GM10248 (cell line): ENCODE measurements around the gene NUB1.

ENCODE experiments used
- CTCF ChIA-PET: fragments of 300-600 bp; sonication (Branson Sonifier 250); formaldehyde crosslinking; extraction: SDS; loops from one replicate; lab custom pipeline; 2021; ENCODE audit warnings: antibody characterized with exemption; lab: Yijun Ruan, JAX
- POLR2A ChIA-PET: fragments of 350-650 bp; sonication (Branson Sonifier 250); formaldehyde crosslinking; extraction: SDS; loops from one replicate; lab custom pipeline; 2020; ENCODE audit warnings: antibody characterized with exemption; lab: Yijun Ruan, JAX
- DNase-seq: peaks from one replicate; pipeline ENCODE4 v3.0.0; 2012; ENCODE audit errors: extremely low spot score
- TF ChIP-seq, protein P1 (sequence below): IDR thresholded peaks from 2 replicates; pipeline ENCODE4 v1.5.1; 2012; ENCODE audit warnings: mild to moderate bottlenecking, low read depth; ENCODE audit errors: extremely low read depth, missing control alignments, control extremely low read depth

NUB1 gene

DNA sequence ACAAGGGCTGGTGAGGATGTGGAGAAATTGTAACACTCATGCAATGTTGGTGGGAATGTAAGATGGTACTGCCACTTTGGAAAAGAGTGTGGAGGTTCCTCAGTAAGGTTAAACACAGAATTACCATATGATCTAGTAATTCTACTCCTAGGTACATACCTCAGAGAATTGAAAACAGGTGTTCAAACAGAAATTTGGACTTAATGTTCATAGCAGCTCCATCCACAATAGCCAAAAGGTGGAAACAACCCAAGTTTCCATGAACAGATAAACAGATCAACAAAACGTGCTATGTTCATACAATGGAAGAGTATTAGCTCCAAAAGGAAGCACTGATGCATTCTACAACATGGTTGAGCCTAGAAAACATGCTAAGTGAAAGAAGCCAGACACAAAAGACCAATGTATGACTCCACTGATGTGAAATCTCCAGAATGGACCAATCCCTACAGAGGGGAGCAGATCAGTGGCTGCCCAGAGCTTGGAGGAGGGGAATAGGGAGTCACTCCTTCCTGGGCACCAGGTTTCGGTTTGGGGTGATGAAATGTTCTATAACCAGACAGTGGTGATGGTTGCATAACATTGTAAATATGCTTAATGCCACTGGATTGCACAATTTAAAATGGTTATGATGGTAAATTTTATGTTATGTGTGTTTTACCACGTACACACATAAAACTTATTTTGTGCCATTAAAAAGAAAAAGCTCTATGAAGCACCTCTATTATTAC lies 73.9 kb downstream of the NUB1 start:
- POLR2A ChIA-PET = no interaction called here
- TF ChIP-seq, protein P1, sequence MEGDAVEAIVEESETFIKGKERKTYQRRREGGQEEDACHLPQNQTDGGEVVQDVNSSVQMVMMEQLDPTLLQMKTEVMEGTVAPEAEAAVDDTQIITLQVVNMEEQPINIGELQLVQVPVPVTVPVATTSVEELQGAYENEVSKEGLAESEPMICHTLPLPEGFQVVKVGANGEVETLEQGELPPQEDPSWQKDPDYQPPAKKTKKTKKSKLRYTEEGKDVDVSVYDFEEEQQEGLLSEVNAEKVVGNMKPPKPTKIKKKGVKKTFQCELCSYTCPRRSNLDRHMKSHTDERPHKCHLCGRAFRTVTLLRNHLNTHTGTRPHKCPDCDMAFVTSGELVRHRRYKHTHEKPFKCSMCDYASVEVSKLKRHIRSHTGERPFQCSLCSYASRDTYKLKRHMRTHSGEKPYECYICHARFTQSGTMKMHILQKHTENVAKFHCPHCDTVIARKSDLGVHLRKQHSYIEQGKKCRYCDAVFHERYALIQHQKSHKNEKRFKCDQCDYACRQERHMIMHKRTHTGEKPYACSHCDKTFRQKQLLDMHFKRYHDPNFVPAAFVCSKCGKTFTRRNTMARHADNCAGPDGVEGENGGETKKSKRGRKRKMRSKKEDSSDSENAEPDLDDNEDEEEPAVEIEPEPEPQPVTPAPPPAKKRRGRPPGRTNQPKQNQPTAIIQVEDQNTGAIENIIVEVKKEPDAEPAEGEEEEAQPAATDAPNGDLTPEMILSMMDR = no peak
- CTCF ChIA-PET = no interaction called here
- DNase-seq = no peak

DNA sequence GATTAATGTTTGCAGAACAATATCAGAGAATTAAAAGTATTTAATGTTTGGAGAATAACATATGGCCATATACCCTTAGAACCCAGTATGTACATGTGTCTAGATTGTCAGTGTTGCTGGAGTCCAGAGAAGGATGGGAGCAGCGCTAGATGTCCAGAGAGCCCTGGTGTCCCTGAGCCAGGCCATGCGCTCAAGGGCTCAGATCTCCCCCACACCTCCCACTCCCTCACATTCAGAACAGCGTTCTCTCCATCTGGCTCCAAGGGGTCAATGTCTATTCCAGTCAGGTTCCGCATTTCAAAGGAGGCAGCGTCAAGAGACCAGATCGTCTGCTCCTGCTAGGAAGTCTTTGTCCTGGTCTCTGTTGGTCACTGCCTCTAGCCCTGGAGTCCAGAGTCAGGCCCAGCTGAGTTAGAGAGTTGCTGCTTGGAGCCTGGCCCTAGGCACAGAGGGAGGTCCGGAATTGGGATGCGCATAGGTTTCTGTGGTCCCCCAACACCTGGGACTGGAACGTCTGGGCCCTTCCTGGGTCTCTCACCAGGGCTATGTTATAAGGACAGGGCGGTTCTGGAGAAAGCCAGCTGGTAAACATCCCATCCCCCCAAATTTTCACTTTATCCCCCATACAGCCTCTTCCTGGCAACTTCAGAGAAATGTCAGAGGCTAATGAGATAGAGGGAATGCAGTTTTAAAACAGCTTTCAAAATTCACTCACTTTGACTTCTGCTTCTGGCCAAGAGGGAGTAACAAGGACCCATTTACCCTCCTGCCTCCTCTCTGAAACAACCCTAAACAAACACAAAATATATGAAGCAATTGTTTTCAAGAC lies 74.7 kb downstream of the NUB1 start:
- CTCF ChIA-PET = no interaction called here
- DNase-seq = no peak
- TF ChIP-seq, protein P1 = no peak
- POLR2A ChIA-PET = no interaction called here

DNA sequence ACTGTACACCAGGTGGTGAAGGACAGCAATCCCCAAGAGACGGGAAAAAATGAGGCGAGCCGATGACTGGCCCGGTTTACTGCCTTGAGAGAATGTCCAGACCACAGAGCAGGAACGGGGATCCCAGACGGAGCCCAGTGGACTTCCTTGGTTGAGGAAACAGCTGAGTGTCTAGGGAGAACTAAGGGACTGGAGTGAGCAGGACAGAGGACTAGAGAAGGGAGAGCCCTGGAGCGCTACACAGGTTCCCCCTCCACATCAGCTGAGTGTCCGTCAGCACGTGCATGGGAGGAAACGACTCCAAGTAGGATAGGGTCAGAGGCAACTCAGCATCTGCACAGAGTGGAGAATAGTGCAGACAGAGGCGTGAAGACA lies 75.3 kb downstream of the NUB1 start:
- ChIA-PET CTCF (no interaction called here), POLR2A (no interaction called here)
- TF ChIP-seq, protein P1 = no peak
- no peak for DNase-seq

DNA sequence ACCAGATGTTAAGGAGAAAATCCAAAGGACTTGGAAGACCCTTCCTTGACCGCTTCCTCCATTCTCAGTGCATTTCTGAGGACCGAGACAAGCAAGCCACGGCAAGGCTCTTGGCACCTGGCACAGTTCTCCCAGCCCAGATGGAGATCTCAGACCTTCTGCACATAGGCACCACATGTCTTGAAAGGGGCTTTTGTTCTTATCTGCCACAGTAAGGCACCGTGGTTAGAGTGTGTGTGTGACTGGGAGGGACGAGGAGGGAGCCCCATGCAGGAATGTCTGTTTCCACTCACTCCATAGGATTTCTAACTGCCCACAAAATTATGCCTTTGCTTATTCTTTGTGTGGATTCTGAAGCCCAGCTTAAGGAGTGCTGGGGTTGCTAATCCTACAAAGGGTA lies 78.5 kb downstream of the NUB1 start:
- TF ChIP-seq, protein P1 = no peak
- no peak for DNase-seq
- CTCF ChIA-PET = interaction anchor here (1.1 kb wide), 1 partner anchor 52 kb away, joined by 3 read pairs; no protein-coding TSS in a partner anchor
- POLR2A ChIA-PET = no interaction called here

DNA sequence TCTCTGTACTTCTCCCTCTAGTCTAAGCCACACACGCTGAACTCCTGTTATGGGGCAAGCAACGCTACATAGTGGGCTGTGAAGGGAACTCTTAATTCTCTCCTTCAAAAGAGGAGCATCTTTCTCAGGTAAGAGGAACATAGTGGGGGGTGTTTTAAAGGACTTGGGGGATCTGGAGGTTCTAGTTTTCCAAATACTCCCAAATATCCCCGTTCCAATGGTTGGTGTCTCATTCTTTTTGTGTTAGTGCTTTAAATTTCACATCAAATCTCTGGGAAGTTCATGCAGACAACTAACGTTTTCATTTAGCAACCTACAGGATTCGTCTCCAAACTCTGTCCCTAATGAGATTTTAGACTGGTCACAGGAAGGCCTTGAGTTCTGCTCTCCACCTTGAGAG lies 80.6 kb downstream of the NUB1 start:
- no peak for DNase-seq
- POLR2A ChIA-PET = no interaction called here
- CTCF ChIA-PET = no interaction called here
- TF ChIP-seq, protein P1 = no peak

DNA sequence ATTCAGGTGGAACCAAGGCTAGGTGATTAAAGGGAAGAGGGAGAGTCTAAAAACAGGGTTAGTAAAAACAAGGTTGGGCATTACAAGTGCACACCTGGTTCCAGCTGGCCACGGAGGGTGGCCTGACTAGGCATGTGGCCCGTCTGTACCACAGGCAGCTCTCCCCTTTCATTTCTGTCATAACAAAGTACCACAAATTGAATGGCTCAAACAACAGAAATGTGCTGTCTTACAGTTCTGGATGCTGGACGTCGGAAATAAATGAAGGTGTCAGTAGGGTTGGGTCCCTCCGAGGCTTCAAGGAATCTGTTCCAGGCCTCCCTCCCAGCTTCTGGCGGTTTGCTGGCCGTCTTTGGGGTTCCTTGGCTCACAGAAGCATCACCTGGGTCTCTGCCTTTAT lies 81.6 kb downstream of the NUB1 start:
- no peak for DNase-seq
- ChIA-PET POLR2A (no interaction called here), CTCF (interaction anchor here (0.8 to 1.3 kb wide), 3 partner anchors 11 to 14 kb away, joined by 3 to 4 read pairs (median 3); no protein-coding TSS in a partner anchor)
- TF ChIP-seq, protein P1 = no peak
